GM19025 (cell line): ENCODE data around the gene PI4K2B.
"Not testable (repeated sequence)": the region's sequence is repeated elsewhere in the genome, so short reads cannot be mapped to it uniquely, and the experiment has no call there.

Experiments used
- ATAC-seq: cut with Tn5 transposase; IDR thresholded peaks from one replicate; pipeline ENCODE4 v1.9.1; 2021; ENCODE audit warnings: mild to moderate bottlenecking, low read depth, moderate library complexity; ENCODE audit not compliant: unreplicated experiment

PI4K2B gene

GRCh38 chr4:25240754-25241210 lies 6.9 kb downstream of the PI4K2B start:
- peak; percentile 71 for ATAC-seq

- ATAC-seq = not testable (repeated sequence)
Observed at GRCh38 chr4:25242195-25242594, 8.4 kb downstream of the PI4K2B start.

GRCh38 chr4:25245181-25245580 lies 11.3 kb downstream of the PI4K2B start:
- ATAC-seq = no peak

- no peak for ATAC-seq
Observed at GRCh38 chr4:25246680-25247611, 13.1 kb downstream of the PI4K2B start.

- not testable (repeated sequence) for ATAC-seq
Observed at GRCh38 chr4:25248875-25249274, 15.0 kb downstream of the PI4K2B start.

GRCh38 chr4:25249494-25249893 lies 15.7 kb downstream of the PI4K2B start:
- ATAC-seq = not testable (repeated sequence)

GRCh38 chr4:25252230-25253070 lies 18.6 kb downstream of the PI4K2B start:
- no peak for ATAC-seq

- ATAC-seq = no peak
Observed at GRCh38 chr4:25253071-25253445, 19.2 kb downstream of the PI4K2B start.

- not testable (repeated sequence) for ATAC-seq
Observed at GRCh38 chr4:25253786-25254185, 20.0 kb downstream of the PI4K2B start.

GRCh38 chr4:25258980-25259578 lies 25.2 kb downstream of the PI4K2B start:
- no peak for ATAC-seq

- ATAC-seq = no peak
Observed at GRCh38 chr4:25271866-25272265, 38.0 kb downstream of the PI4K2B start.

- no peak for ATAC-seq
Observed at GRCh38 chr4:25280210-25280609, 46.4 kb downstream of the PI4K2B start.

GRCh38 chr4:25283948-25284347 lies 50.1 kb downstream of the PI4K2B start:
- no peak for ATAC-seq

GRCh38 chr4:25284466-25284865 lies 50.6 kb downstream of the PI4K2B start:
- no peak for ATAC-seq

- ATAC-seq = no peak
Observed at GRCh38 chr4:25290490-25291067, 56.7 kb downstream of the PI4K2B start.

- ATAC-seq = no peak
Observed at GRCh38 chr4:25291158-25291733, 57.4 kb downstream of the PI4K2B start.

- ATAC-seq = no peak
Observed at GRCh38 chr4:25297528-25298242, 63.9 kb downstream of the PI4K2B start.

- ATAC-seq = no peak
Observed at GRCh38 chr4:25299476-25300203, 65.8 kb downstream of the PI4K2B start.

- ATAC-seq = no peak
Observed at GRCh38 chr4:25301471-25301870, 67.6 kb downstream of the PI4K2B start.
